IMR-90 (cell line): Measurements from ENCODE around the gene TMEM135.

Source experiments
- BHLHE40 ChIP-seq: fragments of 150-350 bp; IDR thresholded peaks from 2 replicates; pipeline ENCODE4 v1.6.1; 2016; ENCODE audit warnings: mild to moderate bottlenecking, low read depth, low read length
- CEBPB ChIP-seq: IDR thresholded peaks from 2 replicates; pipeline ENCODE4 v1.6.1; 2012; ENCODE audit warnings: low read depth, low read length, improper control_type of control experiment
- CHD1 ChIP-seq: IDR thresholded peaks from 2 replicates; pipeline ENCODE4 v1.6.1; 2012; ENCODE audit warnings: low read depth, low read length, improper control_type of control experiment
- CTCF ChIP-seq: conservative IDR thresholded peaks from 2 replicates; pipeline ENCODE4 v1.5.1; 2012; ENCODE audit warnings: mild to moderate bottlenecking, low read depth, low read length, improper control_type of control experiment
- ELK1 ChIP-seq: fragments of 150-350 bp; IDR thresholded peaks from 2 replicates; pipeline ENCODE4 v1.6.1; 2016; ENCODE audit warnings: low read depth, mild to moderate bottlenecking, low read length, moderate library complexity, borderline replicate concordance
- FOS ChIP-seq: fragments of 150-350 bp; IDR thresholded peaks from 2 replicates; pipeline ENCODE4 v1.6.1; 2016; ENCODE audit warnings: low read depth, low read length
- MAFK ChIP-seq: IDR thresholded peaks from 2 replicates; pipeline ENCODE4 v1.6.1; 2012; ENCODE audit warnings: low read depth, low read length, improper control_type of control experiment
- MAZ ChIP-seq: IDR thresholded peaks from 2 replicates; pipeline ENCODE4 v1.6.1; 2012; ENCODE audit warnings: low read depth, mild to moderate bottlenecking, low read length, improper control_type of control experiment, moderate library complexity, borderline replicate concordance
- NFE2L2 ChIP-seq: fragments of 150-350 bp; IDR thresholded peaks from 2 replicates; pipeline ENCODE4 v1.6.1; 2016; ENCODE audit warnings: low read depth, mild to moderate bottlenecking, low read length
- POLR2A ChIP-seq: IDR thresholded peaks from 2 replicates; pipeline ENCODE4 v1.6.1; 2012; ENCODE audit warnings: mild to moderate bottlenecking, low read depth, low read length
- RAD21 ChIP-seq: IDR thresholded peaks from 2 replicates; pipeline ENCODE4 v1.6.1; 2012; ENCODE audit warnings: low read length, improper control_type of control experiment
- RCOR1 ChIP-seq: IDR thresholded peaks from 2 replicates; pipeline ENCODE4 v1.6.1; 2012; ENCODE audit warnings: mild to moderate bottlenecking, low read length, improper control_type of control experiment; ENCODE audit not compliant: insufficient replicate concordance
- RFX5 ChIP-seq: IDR thresholded peaks from 2 replicates; pipeline ENCODE4 v1.8.0; 2012; ENCODE audit warnings: low read depth, mild to moderate bottlenecking, low read length, moderate library complexity
- USF2 ChIP-seq: fragments of 150-350 bp; IDR thresholded peaks from 2 replicates; pipeline ENCODE4 v1.6.1; 2017; ENCODE audit warnings: mild to moderate bottlenecking, antibody characterized with exemption, low read length, low read depth

- TF ChIP-seq POLR2A (no peak), CTCF (no peak), MAZ (no peak), FOS (no peak), BHLHE40 (no peak), CHD1 (no peak), RFX5 (no peak), RCOR1 (no peak), CEBPB (no peak), USF2 (no peak), MAFK (no peak), RAD21 (no peak), ELK1 (no peak), NFE2L2 (no peak)
Observed at GRCh38 chr11:87179621-87180020, 141.9 kb downstream of the TMEM135 start.
